H9 (cell line): ENCODE measurements around the gene TENM4. TPM values are rescaled to one million over a fixed set of nuclear protein-coding genes. Genes with fewer than 3 reads are reported as not detected.

Experiments used
- DNase-seq: peaks from one replicate; pipeline ENCODE4 v3.0.0-alpha.2; 2017
- H2AFZ ChIP-seq: one replicate; pipeline ENCODE4 v1.6.1; 2013; ENCODE audit warnings: mild to moderate bottlenecking, low read length, control low read depth, moderate library complexity
- H2AK5ac ChIP-seq: 2 replicates; pipeline ENCODE4 v1.6.1; 2013; ENCODE audit warnings: low read length, control low read depth, mixed read lengths; ENCODE audit not compliant: insufficient read length
- H2BK120ac ChIP-seq: one replicate; pipeline ENCODE4 v1.6.1; 2013; ENCODE audit warnings: low read depth, mild to moderate bottlenecking, low read length, control low read depth, inconsistent platforms; ENCODE audit not compliant: poor library complexity, severe bottlenecking
- H2BK12ac ChIP-seq: 2 replicates; pipeline ENCODE4 v1.6.1; 2013; ENCODE audit warnings: low read length, control low read depth, mixed read lengths, low read depth; ENCODE audit not compliant: insufficient read length
- H2BK15ac ChIP-seq: 2 replicates; pipeline ENCODE4 v1.6.1; 2013; ENCODE audit warnings: low read depth, low read length, control low read depth
- H2BK20ac ChIP-seq: one replicate; pipeline ENCODE4 v1.6.1; 2013; ENCODE audit warnings: low read depth, mild to moderate bottlenecking, low read length, control low read depth, inconsistent platforms; ENCODE audit not compliant: poor library complexity, severe bottlenecking
- H2BK5ac ChIP-seq: 2 replicates; pipeline ENCODE4 v1.6.1; 2013; ENCODE audit warnings: low read length, control low read depth, mixed read lengths; ENCODE audit not compliant: insufficient read length
- H3K14ac ChIP-seq: 2 replicates; pipeline ENCODE4 v1.6.1; 2013; ENCODE audit warnings: low read length, control low read depth; ENCODE audit not compliant: insufficient read depth
- H3K18ac ChIP-seq: 2 replicates; pipeline ENCODE4 v1.6.1; 2013; ENCODE audit warnings: low read depth, mild to moderate bottlenecking, mixed read lengths, low read length, control low read depth; ENCODE audit not compliant: insufficient read length
- H3K23ac ChIP-seq: 2 replicates; pipeline ENCODE4 v1.6.1; 2013; ENCODE audit warnings: low read length, control low read depth, mixed read lengths, low read depth; ENCODE audit not compliant: insufficient read length
- H3K23me2 ChIP-seq: 2 replicates; pipeline ENCODE4 v1.6.1; 2013; ENCODE audit warnings: low read depth, mild to moderate bottlenecking, mixed read lengths, low read length, control low read depth; ENCODE audit not compliant: insufficient read length, poor library complexity, severe bottlenecking
- H3K27ac ChIP-seq: 2 replicates; pipeline ENCODE4 v1.5.1; 2013; ENCODE audit warnings: low read length, control low read depth, mixed read lengths, low read depth; ENCODE audit not compliant: insufficient read length
- H3K27me3 ChIP-seq: 2 replicates; pipeline ENCODE4 v1.6.1; 2013; ENCODE audit warnings: low read length, control low read depth, inconsistent platforms; ENCODE audit not compliant: insufficient read depth
- H3K4ac ChIP-seq: 2 replicates; pipeline ENCODE4 v1.6.1; 2013; ENCODE audit warnings: low read depth, mild to moderate bottlenecking, control low read depth, inconsistent platforms, low read length, moderate library complexity
- H3K4me1 ChIP-seq: 2 replicates; pipeline ENCODE4 v1.6.1; 2013; ENCODE audit warnings: low read length, control low read depth, inconsistent platforms; ENCODE audit not compliant: insufficient read depth
- H3K4me2 ChIP-seq: 2 replicates; pipeline ENCODE4 v1.6.1; 2013; ENCODE audit warnings: low read length, control low read depth, mixed read lengths; ENCODE audit not compliant: insufficient read length, insufficient read depth
- H3K56ac ChIP-seq: 2 replicates; pipeline ENCODE4 v1.6.1; 2013; ENCODE audit warnings: low read depth, mild to moderate bottlenecking, mixed read lengths, low read length, control low read depth; ENCODE audit not compliant: insufficient read length
- H3K79me1 ChIP-seq: 2 replicates; pipeline ENCODE4 v1.6.1; 2013; ENCODE audit warnings: low read depth, mild to moderate bottlenecking, moderate library complexity, low read length, control low read depth, inconsistent platforms; ENCODE audit not compliant: insufficient read depth, poor library complexity, severe bottlenecking
- H3K79me2 ChIP-seq: 2 replicates; pipeline ENCODE4 v1.6.1; 2013; ENCODE audit warnings: low read length, control low read depth, inconsistent platforms; ENCODE audit not compliant: insufficient read depth
- H3K9ac ChIP-seq: 2 replicates; pipeline ENCODE4 v1.6.1; 2013; ENCODE audit warnings: low read length, control low read depth, mixed read lengths; ENCODE audit not compliant: insufficient read length; ENCODE audit errors: extremely low read depth
- H3K9me3 ChIP-seq: one replicate; pipeline ENCODE4 v1.6.1; 2013; ENCODE audit warnings: low read depth, low read length, inconsistent platforms; ENCODE audit not compliant: control insufficient read depth
- H3T11ph ChIP-seq: one replicate; pipeline ENCODE4 v1.6.1; 2013; ENCODE audit warnings: mild to moderate bottlenecking, low read length, control low read depth, inconsistent platforms
- H4K20me1 ChIP-seq: one replicate; pipeline ENCODE4 v1.6.1; 2013; ENCODE audit not compliant: control insufficient read depth, insufficient read length, insufficient read depth
- H4K5ac ChIP-seq: 2 replicates; pipeline ENCODE4 v1.6.1; 2013; ENCODE audit warnings: low read depth, mild to moderate bottlenecking, mixed read lengths, low read length, control low read depth; ENCODE audit not compliant: insufficient read length
- H4K8ac ChIP-seq: replicated peaks from 2 replicates; pipeline ENCODE4 v1.6.1; 2013; ENCODE audit warnings: low read length, control low read depth, mixed read lengths, low read depth; ENCODE audit not compliant: insufficient read length
- H4K91ac ChIP-seq: 2 replicates; pipeline ENCODE4 v1.6.1; 2013; ENCODE audit warnings: low read depth, mild to moderate bottlenecking, moderate library complexity, mixed read lengths, low read length, control low read depth; ENCODE audit not compliant: insufficient read length
- H3K27ac Mint-ChIP-seq, 3 experiments: 2 replicates in 2 of 3; 3 replicates in 1 of 3; pipeline ENCODE4 v1.8.0; 2020 to 2021; ENCODE audit warnings: mixed read lengths in 3 of 3, mild to moderate bottlenecking in 1 of 3, moderate library complexity in 1 of 3
- H3K27me3 Mint-ChIP-seq: 2 replicates; pipeline ENCODE4 v1.8.0; 2021; ENCODE audit warnings: low read depth, mild to moderate bottlenecking, moderate library complexity, mixed read lengths
- H3K36me3 Mint-ChIP-seq, 3 experiments: 2 replicates in 2 of 3; 3 replicates in 1 of 3; pipeline ENCODE4 v1.8.0; 2020 to 2021; ENCODE audit warnings: low read depth in 3 of 3, mixed read lengths in 3 of 3; ENCODE audit not compliant: insufficient read depth in 1 of 3
- H3K4me1 Mint-ChIP-seq, 2 experiments: 2 replicates each; pipeline ENCODE4 v1.8.0; 2020; ENCODE audit warnings: mixed read lengths in 2 of 2
- H3K4me3 Mint-ChIP-seq, 2 experiments: 2 replicates in 1 of 2; 3 replicates in 1 of 2; pipeline ENCODE4 v1.8.0; 2020 to 2021; ENCODE audit warnings: mild to moderate bottlenecking in 2 of 2, mixed read lengths in 2 of 2, moderate library complexity in 1 of 2
- H3K9me3 Mint-ChIP-seq, 2 experiments: 2 replicates in 1 of 2; 3 replicates in 1 of 2; pipeline ENCODE4 v1.8.0; 2020; ENCODE audit warnings: mild to moderate bottlenecking in 2 of 2, mixed read lengths in 2 of 2, moderate library complexity in 1 of 2
- CTCF ChIP-seq: fragments of 200-600 bp; sonication (generic); conservative IDR thresholded peaks from 3 replicates; pipeline ENCODE4 v1.8.0; 2021; ENCODE audit warnings: antibody characterized with exemption, mild to moderate bottlenecking
- WGBS: extraction: QIAGEN DNeasy Blood & Tissue Kit; methylation state at CpG from one replicate; pipeline ENCODE4 v1.1.7; 2013; ENCODE audit warnings: missing lambda C conversion rate, low lambda C conversion rate, mixed read lengths; ENCODE audit not compliant: insufficient read length; ENCODE audit errors: extremely low coverage; 5-methylcytosine and 5-hydroxymethylcytosine counted together
- total RNA-seq: library from RNA; stranded (reverse); gene quantifications from 2 replicates; pipeline ENCODE4 v1.2.1, GENCODE V29; 2021

TENM4 gene
- total RNA-seq, 1 experiment from 2014 or later = 4.6 TPM

GRCh38 chr11:78613378-78613813, 827.4 kb downstream of the TENM4 start:
- Histone ChIP-seq H2AK5ac (no peak overlapping the region), H3K79me2 (no peaks in the 10 kb centered on the region), H4K5ac (no peak overlapping the region), H3K4me1 (no peaks in the 10 kb centered on the region), H3K9me3 (no peaks in the 10 kb centered on the region), H3K18ac (no peak overlapping the region), H3K27ac (no peak overlapping the region), H4K8ac (no peak overlapping the region), H3K23me2 (no peaks in the 10 kb centered on the region), H3K14ac (no peak overlapping the region), H2BK15ac (no peak overlapping the region), H3K4me2 (no peak overlapping the region), H2BK20ac (no peak overlapping the region), H4K91ac (no peak overlapping the region), H4K20me1 (no peaks in the 10 kb centered on the region), H3K56ac (no peak overlapping the region), H3K23ac (no peak overlapping the region), H3K27me3 (no peaks in the 10 kb centered on the region), H3K79me1 (no peaks in the 10 kb centered on the region), H2BK120ac (no peak overlapping the region), H2BK12ac (no peak overlapping the region), H3K4ac (no peak overlapping the region), H3T11ph (no peak overlapping the region), H3K9ac (no peak overlapping the region), H2AFZ (no peak overlapping the region), H2BK5ac (no peak overlapping the region)
- Mint-ChIP-seq H3K4me1 (no peaks in the 10 kb centered on the region), H3K9me3 (peaks cover 0 to 4% of the 10 kb centered on the region in 2 experiments; a peak in 4 of 5 replicates), H3K36me3 (no peaks in the 10 kb centered on the region; a peak in 1 of 7 replicates), H3K27me3 (peaks cover 3% of the 10 kb centered on the region; the same call in 1 of the 2 replicates), H3K4me3 (no peak overlapping the region), H3K27ac (no peak overlapping the region)
- no CpG with 5 or more reads among the region's 5 CpGs for WGBS
- TF ChIP-seq CTCF = no peak
- DNase-seq = no peak
